WI38 (cell line): ENCODE data around the gene TAS2R39.
"Not testable (repeated sequence)": the region's sequence is repeated elsewhere in the genome, so short reads cannot be mapped to it uniquely, and the experiment has no call there.

ENCODE experiments used
- H3K4me3 ChIP-seq: 2 replicates; pipeline ENCODE4 v1.5.1; 2011; ENCODE audit warnings: low read depth, mild to moderate bottlenecking, control low read depth, low read length
- TF ChIP-seq, protein P1 (sequence below): IDR thresholded peaks from 2 replicates; pipeline ENCODE4 v1.5.1; 2012; ENCODE audit warnings: low read depth, mild to moderate bottlenecking, control low read depth, low read length

The TAS2R39 gene

GRCh38 chr7:143176128-143176527 is 7.1 kb upstream of the TAS2R39 start:
- TF ChIP-seq, protein P1, sequence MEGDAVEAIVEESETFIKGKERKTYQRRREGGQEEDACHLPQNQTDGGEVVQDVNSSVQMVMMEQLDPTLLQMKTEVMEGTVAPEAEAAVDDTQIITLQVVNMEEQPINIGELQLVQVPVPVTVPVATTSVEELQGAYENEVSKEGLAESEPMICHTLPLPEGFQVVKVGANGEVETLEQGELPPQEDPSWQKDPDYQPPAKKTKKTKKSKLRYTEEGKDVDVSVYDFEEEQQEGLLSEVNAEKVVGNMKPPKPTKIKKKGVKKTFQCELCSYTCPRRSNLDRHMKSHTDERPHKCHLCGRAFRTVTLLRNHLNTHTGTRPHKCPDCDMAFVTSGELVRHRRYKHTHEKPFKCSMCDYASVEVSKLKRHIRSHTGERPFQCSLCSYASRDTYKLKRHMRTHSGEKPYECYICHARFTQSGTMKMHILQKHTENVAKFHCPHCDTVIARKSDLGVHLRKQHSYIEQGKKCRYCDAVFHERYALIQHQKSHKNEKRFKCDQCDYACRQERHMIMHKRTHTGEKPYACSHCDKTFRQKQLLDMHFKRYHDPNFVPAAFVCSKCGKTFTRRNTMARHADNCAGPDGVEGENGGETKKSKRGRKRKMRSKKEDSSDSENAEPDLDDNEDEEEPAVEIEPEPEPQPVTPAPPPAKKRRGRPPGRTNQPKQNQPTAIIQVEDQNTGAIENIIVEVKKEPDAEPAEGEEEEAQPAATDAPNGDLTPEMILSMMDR, result no peak
- no peak overlapping the region for H3K4me3 ChIP-seq

DNA sequence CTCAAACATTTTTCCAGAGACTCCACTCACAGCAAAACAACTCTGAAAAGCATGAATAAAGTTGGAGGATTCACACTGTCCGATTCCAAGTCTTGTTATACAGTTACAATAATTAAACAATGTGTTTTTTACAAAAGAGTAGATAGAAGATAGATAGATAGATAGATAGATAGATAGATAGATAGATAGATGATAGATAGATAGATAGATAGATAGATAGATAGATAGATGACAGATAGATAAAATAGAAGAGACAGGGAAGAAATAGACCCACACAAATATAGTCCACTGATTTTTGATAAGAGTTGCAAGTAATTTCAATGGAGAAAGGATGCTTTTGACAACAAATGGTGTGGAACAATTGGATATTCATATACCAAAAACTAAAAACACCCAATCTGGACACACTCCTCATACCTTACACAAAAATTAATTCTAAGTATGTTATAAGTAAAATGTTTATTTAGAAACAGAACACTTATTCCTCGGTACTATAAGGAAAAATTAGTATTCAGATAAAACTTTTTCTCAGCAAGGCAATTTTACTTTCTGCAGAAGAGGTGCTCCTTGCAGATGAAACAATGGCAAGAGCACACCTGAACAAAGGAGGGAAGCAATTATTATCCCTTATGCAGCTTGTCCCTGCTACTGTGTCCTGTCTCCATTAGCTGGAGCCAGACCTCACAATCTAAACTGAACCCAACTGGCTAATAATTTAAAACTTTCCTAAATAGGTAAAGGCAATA is 5.7 kb upstream of the TAS2R39 start:
- TF ChIP-seq, protein P1, result no peak
- no peak overlapping the region for H3K4me3 ChIP-seq

DNA sequence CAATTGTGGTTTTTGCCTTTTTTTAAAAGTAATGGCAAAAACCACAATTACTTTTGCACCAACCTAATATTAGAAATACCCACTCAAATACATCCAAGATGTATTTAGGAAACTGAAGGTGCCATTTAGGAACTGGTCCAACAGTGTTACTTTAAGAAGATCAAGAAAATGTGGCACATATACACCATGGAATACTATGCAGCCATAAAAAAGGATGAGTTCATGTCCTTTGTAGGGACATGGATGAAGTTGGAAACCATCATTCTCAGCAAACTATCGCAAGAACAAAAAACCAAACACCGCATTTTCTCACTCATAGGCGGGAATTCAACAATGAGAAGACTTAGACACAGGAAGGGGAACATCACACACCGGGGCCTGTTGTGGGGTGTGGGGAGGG is 2.4 kb upstream of the TAS2R39 start:
- H3K4me3 ChIP-seq, result not testable (repeated sequence)

DNA sequence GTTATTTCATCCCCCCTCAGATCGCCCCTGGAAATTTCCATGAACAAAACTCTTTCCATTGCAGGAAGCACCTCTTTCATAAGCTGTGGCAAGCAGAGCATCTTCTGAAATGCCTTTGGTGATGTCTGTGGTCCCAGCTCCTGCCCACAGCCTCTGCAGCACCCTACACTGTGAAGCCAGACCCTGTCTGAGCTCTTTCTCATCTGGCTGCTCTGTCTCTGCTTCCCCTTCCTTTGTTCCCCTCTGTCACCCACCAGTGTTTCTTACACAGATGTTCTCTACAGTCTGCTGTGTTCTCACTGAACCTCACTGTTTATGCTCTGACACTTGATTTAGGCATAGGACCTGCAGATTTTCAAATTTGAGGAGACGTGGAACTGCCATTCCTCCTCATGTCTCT is 1.9 kb upstream of the TAS2R39 start:
- no peak overlapping the region for H3K4me3 ChIP-seq

GRCh38 chr7:143185551-143185950 is 2.3 kb downstream of the TAS2R39 start:
- TF ChIP-seq, protein P1, result no peak
- H3K4me3 ChIP-seq, result no peak overlapping the region

More for the DNA sequence above, 1.9 kb upstream of the TAS2R39 start:
- TF ChIP-seq, protein P1, result no peak

- H3K4me3 ChIP-seq, result no peak overlapping the region
- TF ChIP-seq, protein P1, result no peak
Observed at GRCh38 chr7:143188994-143189393, 5.8 kb downstream of the TAS2R39 start.

- no peak overlapping the region for H3K4me3 ChIP-seq
- TF ChIP-seq, protein P1, result no peak
Observed at GRCh38 chr7:143193880-143194279, 10.7 kb downstream of the TAS2R39 start.

DNA sequence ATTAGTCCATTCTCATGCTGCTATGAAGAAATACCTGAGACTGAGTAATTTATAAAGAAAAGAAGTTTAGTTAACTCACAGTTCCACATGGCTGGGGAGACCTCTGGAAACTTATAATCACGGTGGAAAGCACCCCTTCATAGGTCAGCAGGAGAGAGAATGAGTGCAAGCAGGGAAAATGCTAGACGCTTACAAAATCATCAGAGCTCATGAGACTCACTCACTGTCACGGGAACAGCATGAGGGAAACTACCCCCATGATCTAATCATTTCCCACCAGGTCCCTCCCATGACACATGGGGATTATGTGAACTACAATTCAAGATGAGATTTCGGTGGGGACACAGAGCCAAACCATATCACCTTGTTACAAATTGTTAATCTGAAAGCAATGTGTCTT is 15.8 kb downstream of the TAS2R39 start:
- TF ChIP-seq, protein P1, result no peak
- H3K4me3 ChIP-seq, result no peak overlapping the region
